Measurements from ENCODE around the gene CAMTA1. TPM values are rescaled to one million over a fixed set of nuclear protein-coding genes. Genes with fewer than 3 reads are reported as not detected.

CAMTA1 gene
- total and polyA plus RNA-seq, 9 of the 15 experiments (the other 6 are each of a cell fraction or from before 2014, with no cell fraction given) = 43.9 to 161 (median 65.9) TPM

- TF ChIP-seq NONO (IDR thresholded peaks at IDR 0.05; ENCODE audit: low read depth in 2 of 2, low read length in 1 of 2) = no peak
- TF ChIP-seq ARNT (IDR thresholded peaks at IDR 0.05) = no peak
- no peak for TF ChIP-seq ZNF140 (CRISPR knock-in tag; IDR thresholded peaks at IDR 0.05)
- no peak for TF ChIP-seq ZBTB7A (IDR thresholded peaks at IDR 0.05; ENCODE audit: borderline replicate concordance, control insufficient read depth, low read depth, low read length)
- TF ChIP-seq ZNF324 (CRISPR knock-in tag; IDR thresholded peaks at IDR 0.05) = no peak
- no peak for TF ChIP-seq CCNT2 (IDR thresholded peaks at IDR 0.05; ENCODE audit: borderline replicate concordance, extremely low read depth, insufficient read length, low read depth, low read length)
- TF ChIP-seq STAT5A (IDR thresholded peaks at IDR 0.05; ENCODE audit: borderline replicate concordance, low read length) = no peak
- TF ChIP-seq KHSRP (IDR thresholded peaks at IDR 0.05) = no peak
- no peak for TF ChIP-seq FOXJ2 (tag; IDR thresholded peaks at IDR 0.05)
- TF ChIP-seq ZNF277 (CRISPR knock-in tag; IDR thresholded peaks at IDR 0.05; ENCODE audit: borderline replicate concordance) = no peak
- Histone ChIP-seq H3K9me1 (ENCODE audit: control insufficient read depth, insufficient read depth, low read length) (no peaks in the 10 kb centered on the region), H3K9ac (ENCODE audit: insufficient read depth in 1 of 2, low read depth in 2 of 2, low read length in 2 of 2) (no peak overlapping the region), H3K9me3 (replicated peaks; ENCODE audit: control insufficient read depth, insufficient read depth, low read depth, low read length) (no peaks in the 10 kb centered on the region), H3K79me2 (ENCODE audit: control insufficient read depth, insufficient read depth, low read length) (no peaks in the 10 kb centered on the region), H3K27ac (ENCODE audit: extremely low read depth, low read depth, low read length) (no peak overlapping the region), H4K20me1 (replicated peaks; ENCODE audit: control insufficient read depth, insufficient read depth, low read length) (peaks cover 6% of the 10 kb centered on the region; the same call in 1 of the 2 replicates), H3K27me3 (ENCODE audit: control insufficient read depth in 2 of 2, insufficient read depth in 2 of 2, low read length in 2 of 2) (peaks cover 12 to 30% of the 10 kb centered on the region in 2 experiments), H3K36me3 (ENCODE audit: control insufficient read depth, insufficient read depth, low read length) (no peaks in the 10 kb centered on the region), H2AFZ (ENCODE audit: low read depth, low read length) (no peak overlapping the region), H3K4me3 (no peak overlapping the region), H3K4me1 (replicated peaks in 1 of 2; ENCODE audit: control insufficient read depth in 2 of 2, insufficient read depth in 2 of 2, low read length in 2 of 2) (no peaks in the 10 kb centered on the region), H3K4me2 (ENCODE audit: insufficient read depth, low read length) (no peak overlapping the region)
- 7% methylated on average over 2 of the region's 2 CpGs for whole genome bisulfite sequencing (ENCODE audit: insufficient coverage, low coverage, missing lambda C conversion rate)
- no TSS peak for BruUV-seq (replicated peaks)
- in situ Hi-C loops (cut with MboI) = no loop called here
- FAIRE-seq (no peak), DNase-seq (ENCODE audit: extremely low read depth in 1 of 4, low spot score in 3 of 4) (no peak), ATAC-seq (no peak)
- POLR2A ChIA-PET = no interaction called here
- intact Hi-C loops (cut with micrococcal nuclease) = no loop called here
- CTCF ChIA-PET (ENCODE audit: low intra/inter-chr PET ratio) = no interaction called here
Observed at GRCh38 chr1:7344299-7344698, 559.0 kb downstream of the CAMTA1 start.
